CD4-positive, alpha-beta T cell (primary cell): ENCODE results near the gene TRRAP. TPM values are rescaled to one million over a fixed set of nuclear protein-coding genes. Genes with fewer than 3 reads are reported as not detected.
A peak's percentile ranks its signal among the peaks of the same experiment; 100 is the strongest.

Experiments
- ATAC-seq: fragments of 200-7000 bp; cut with Tn5 transposase; one replicate; pipeline ENCODE4 v1.10.0; 2022; ENCODE audit warnings: mild to moderate bottlenecking; ENCODE audit not compliant: poor library complexity
- CTCF ChIA-PET: fragments of 350-600 bp; sonication (Branson Sonifier 250); formaldehyde crosslinking; loops from one replicate; lab custom pipeline; 2021; ENCODE audit warnings: antibody characterized with exemption, inconsistent platforms; lab: Charles Lee
- POLR2A ChIA-PET: fragments of 350-600 bp; sonication (Branson Sonifier 250); formaldehyde crosslinking; loops from one replicate; lab custom pipeline; 2021; ENCODE audit warnings: antibody characterized with exemption, inconsistent platforms; lab: Charles Lee
- DNase-seq, 14 experiments: peaks; one replicate each; pipeline ENCODE4 v3.0.0-alpha.2; 2013 to 2020; ENCODE audit warnings: mixed read lengths in 2 of 14
- H3K27ac ChIP-seq, 2 donors: one replicate each; pipeline versions ENCODE4 v1.5.1 to v1.7.0; 2013; ENCODE audit warnings: low read length in 2 of 2, low read depth in 1 of 2, mild to moderate bottlenecking in 1 of 2
- H3K27me3 ChIP-seq, 2 experiments: 1 replicate in 1 of 2; 2 replicates in 1 of 2; pipeline versions ENCODE4 v1.6.1 to v1.7.0; 2013; ENCODE audit warnings: low read length in 2 of 2, control low read depth in 1 of 2, mild to moderate bottlenecking in 1 of 2, moderate library complexity in 1 of 2; ENCODE audit not compliant: insufficient read depth in 2 of 2, control insufficient read depth in 1 of 2
- H3K36me3 ChIP-seq: one replicate; pipeline ENCODE4 v1.6.1; 2013; ENCODE audit warnings: low read length, control low read depth; ENCODE audit not compliant: insufficient read depth
- H3K4me1 ChIP-seq: one replicate; pipeline ENCODE4 v1.6.1; 2013; ENCODE audit warnings: low read length, control low read depth; ENCODE audit not compliant: insufficient read depth
- H3K4me3 ChIP-seq: one replicate; pipeline ENCODE4 v1.5.1; 2013; ENCODE audit warnings: mild to moderate bottlenecking, low read length, moderate library complexity
- H3K9me3 ChIP-seq, 2 experiments: 1 replicate in 1 of 2; 2 replicates in 1 of 2; pipeline versions ENCODE4 v1.6.1 to v1.7.0; 2013; ENCODE audit warnings: low read length in 2 of 2, mild to moderate bottlenecking in 2 of 2, control low read depth in 1 of 2, moderate library complexity in 1 of 2; ENCODE audit not compliant: control insufficient read depth in 1 of 2, insufficient read depth in 1 of 2
- H3K27ac Mint-ChIP-seq: one replicate; pipeline ENCODE4 v1.8.0; 2020; ENCODE audit warnings: mixed read lengths
- H3K27me3 Mint-ChIP-seq: one replicate; pipeline ENCODE4 v1.8.0; 2021; ENCODE audit warnings: mixed read lengths
- H3K36me3 Mint-ChIP-seq: one replicate; pipeline ENCODE4 v1.8.0; 2021; ENCODE audit warnings: low read depth, mixed read lengths
- H3K4me1 Mint-ChIP-seq: one replicate; pipeline ENCODE4 v1.8.0; 2021; ENCODE audit warnings: low read depth, mixed read lengths
- H3K4me3 Mint-ChIP-seq: one replicate; pipeline ENCODE4 v1.8.0; 2020; ENCODE audit warnings: mild to moderate bottlenecking, mixed read lengths
- H3K9me3 Mint-ChIP-seq: one replicate; pipeline ENCODE4 v1.8.0; 2020; ENCODE audit warnings: mixed read lengths
- CTCF ChIP-seq: fragments of 200-600 bp; IDR thresholded peaks from one replicate; pipeline ENCODE4 v1.8.0; 2022; ENCODE audit warnings: antibody characterized with exemption, mild to moderate bottlenecking
- intact Hi-C, 2 experiments: fragments of 100-400 bp; cut with DNase I in 1 of 2; cut with micrococcal nuclease in 1 of 2; formaldehyde crosslinking; loops; one replicate each; pipeline versions ENCODE4 v1.15.1 to v1.9.0; 2023 to 2025; cut with DNase I, micrococcal nuclease
- total RNA-seq, 174 experiments: library from RNA in 2 of 174; stranded (reverse) in 2 of 174; gene quantifications; one replicate each; pipeline ENCODE4 v1.2.3 and lab custom pipeline; 2021 to 2026

TRRAP gene
- total RNA-seq, 2 experiments from 2014 or later = 47.9 to 48.3 TPM

GRCh38 chr7:99002148-99002826 is 124.0 kb downstream of the TRRAP start:
- ATAC-seq (no peak), DNase-seq (peak in 1 of 14 experiments; percentile 7)
- Mint-ChIP-seq H3K4me3 (no peak overlapping the region), H3K9me3 (no peaks in the 10 kb centered on the region), H3K36me3 (peaks cover 89% of the 10 kb centered on the region), H3K27me3 (no peaks in the 10 kb centered on the region), H3K27ac (no peak overlapping the region), H3K4me1 (no peaks in the 10 kb centered on the region)
- POLR2A ChIA-PET = no interaction called here
- intact Hi-C loops = no loop called here
- Histone ChIP-seq H3K4me1 (no peaks in the 10 kb centered on the region), H3K36me3 (peaks cover 90% of the 10 kb centered on the region), H3K27me3 (no peaks in the 10 kb centered on the region), H3K9me3 (no peaks in the 10 kb centered on the region), H3K27ac (no peak overlapping the region), H3K4me3 (no peak overlapping the region)
- no peak for TF ChIP-seq CTCF
- CTCF ChIA-PET = no interaction called here

DNA sequence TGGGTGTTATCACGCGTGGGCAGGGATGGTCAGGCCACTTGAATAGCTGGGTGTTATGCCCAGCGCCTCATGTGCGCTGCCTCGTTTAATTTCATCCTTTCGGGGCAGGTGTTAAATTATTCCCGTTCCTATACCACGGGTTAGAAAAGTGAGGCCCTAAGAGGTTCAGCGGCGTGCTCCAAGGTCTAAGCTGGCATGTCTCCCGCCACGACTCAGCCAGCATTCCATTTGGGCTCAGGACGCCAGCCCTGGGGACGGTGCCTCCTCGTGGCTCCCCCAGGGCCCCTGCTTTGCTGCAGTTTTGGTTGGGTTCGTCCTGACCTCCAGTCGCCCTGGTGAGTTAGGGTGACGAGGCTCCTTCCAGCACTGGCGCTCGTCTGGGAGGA is 124.5 kb downstream of the TRRAP start:
- no peak for TF ChIP-seq CTCF
- Histone ChIP-seq H3K4me1 (no peaks in the 10 kb centered on the region), H3K9me3 (no peaks in the 10 kb centered on the region), H3K4me3 (no peak overlapping the region), H3K36me3 (peaks cover 85% of the 10 kb centered on the region), H3K27me3 (no peaks in the 10 kb centered on the region), H3K27ac (no peak overlapping the region)
- ChIA-PET POLR2A (no interaction called here), CTCF (no interaction called here)
- DNase-seq = peak in 1 of 14 experiments; percentile 24
- intact Hi-C loops = no loop called here
- no peaks in the 10 kb centered on the region for H3K27me3 Mint-ChIP-seq
- peaks cover 85% of the 10 kb centered on the region for H3K36me3 Mint-ChIP-seq
- no peaks in the 10 kb centered on the region for H3K4me1 Mint-ChIP-seq
- no peak overlapping the region for H3K27ac Mint-ChIP-seq
- ATAC-seq = no peak
- H3K9me3 Mint-ChIP-seq = no peaks in the 10 kb centered on the region
- H3K4me3 Mint-ChIP-seq = no peak overlapping the region

DNA sequence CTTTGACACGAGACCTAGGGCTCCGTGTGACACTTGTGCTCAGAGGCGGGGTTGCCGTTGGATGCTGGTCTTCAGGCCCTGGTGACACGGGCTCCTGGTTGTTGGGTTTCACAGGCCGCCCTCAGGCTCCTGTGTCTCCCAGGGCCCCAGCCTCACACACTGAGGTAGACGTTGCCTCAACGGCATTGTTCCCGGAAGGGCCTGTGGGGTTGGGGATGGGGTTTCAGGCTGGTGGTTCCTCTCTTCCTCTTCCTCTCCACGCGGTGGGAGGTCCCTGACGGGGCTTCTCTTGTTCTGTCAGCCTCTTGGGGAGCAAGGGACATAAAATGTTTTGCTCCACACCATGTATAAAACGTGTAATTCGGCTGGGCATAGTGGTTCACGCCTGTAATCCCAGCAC is 125.1 kb downstream of the TRRAP start:
- H3K27me3 Mint-ChIP-seq = no peaks in the 10 kb centered on the region
- no peaks in the 10 kb centered on the region for H3K4me1 ChIP-seq
- H3K36me3 Mint-ChIP-seq = peaks cover 88% of the 10 kb centered on the region
- H3K9me3 Mint-ChIP-seq = no peaks in the 10 kb centered on the region
- peaks cover 85% of the 10 kb centered on the region for H3K36me3 ChIP-seq
- DNase-seq = peak in 1 of 14 experiments; percentile 14
- H3K4me3 ChIP-seq = no peak overlapping the region
- no peaks in the 10 kb centered on the region for H3K27me3 ChIP-seq
- no peak for TF ChIP-seq CTCF
- intact Hi-C loops = no loop called here
- no peak for ATAC-seq
- H3K9me3 ChIP-seq = no peaks in the 10 kb centered on the region
- no peak overlapping the region for H3K4me3 Mint-ChIP-seq
- no peak overlapping the region for H3K27ac Mint-ChIP-seq
- H3K27ac ChIP-seq = no peak overlapping the region
- ChIA-PET CTCF (no interaction called here), POLR2A (no interaction called here)
- no peaks in the 10 kb centered on the region for H3K4me1 Mint-ChIP-seq
